DMS114 treated with DMSO at 0.1 percent for 48 hours (cell line): ENCODE results near the gene PCSK6.
"Not testable (repeated sequence)": the region's sequence is repeated elsewhere in the genome, so short reads cannot be mapped to it uniquely, and the experiment has no call there.

Experiments used
- DNase-seq: peaks from one replicate; lab custom pipeline; 2025; ENCODE audit not compliant: unreplicated experiment; lab: John Stamatoyannopoulos, UW

PCSK6 gene

DNA sequence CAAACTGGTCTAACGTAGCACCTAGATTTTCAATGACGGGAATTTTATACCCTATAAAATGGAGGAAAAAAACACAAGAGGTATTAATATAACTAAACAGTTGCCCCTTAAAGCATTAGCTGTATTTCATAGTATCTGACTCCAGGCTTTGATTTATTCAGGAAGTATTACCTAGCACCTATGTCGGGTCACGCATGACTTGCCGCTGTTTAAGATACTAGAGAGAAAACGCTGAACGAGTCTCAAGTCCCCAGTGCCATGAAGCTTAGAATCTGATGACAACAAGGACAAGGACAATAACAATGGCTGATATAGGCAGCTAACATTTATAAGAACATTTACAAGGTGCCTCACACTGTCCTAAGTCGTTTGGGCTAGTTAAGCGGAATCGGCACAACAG lies 196.4 kb downstream of the PCSK6 start:
- no peak for DNase-seq

DNA sequence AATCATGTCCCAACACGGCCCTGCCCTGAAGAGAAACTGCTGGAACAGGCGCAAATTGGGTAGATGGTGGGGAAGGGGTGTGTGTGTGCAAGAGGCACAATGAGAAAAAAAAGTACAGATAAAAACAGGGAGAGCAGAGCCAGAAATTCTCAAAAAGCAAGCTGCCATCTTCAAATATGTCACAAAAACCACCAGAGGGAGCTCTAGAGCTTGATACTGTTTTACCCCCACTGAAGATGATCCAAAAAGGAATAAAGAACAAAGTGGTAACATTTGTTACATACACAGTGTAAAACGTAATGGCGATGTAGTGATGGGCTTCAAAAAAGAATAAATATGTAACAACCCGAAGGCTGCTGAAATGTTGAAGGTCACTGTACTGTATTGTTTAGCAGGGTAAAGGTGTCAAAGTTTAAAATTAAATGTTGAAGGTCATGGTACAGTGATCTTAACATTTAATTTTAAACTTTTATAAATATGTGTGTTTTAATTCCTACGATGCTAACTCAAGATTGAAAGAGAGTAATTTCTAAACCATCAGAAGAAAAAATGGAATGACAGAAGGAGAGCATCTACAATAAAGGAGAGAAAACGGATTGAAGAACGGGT lies 200.5 kb downstream of the PCSK6 start:
- peak; percentile 57 for DNase-seq

DNA sequence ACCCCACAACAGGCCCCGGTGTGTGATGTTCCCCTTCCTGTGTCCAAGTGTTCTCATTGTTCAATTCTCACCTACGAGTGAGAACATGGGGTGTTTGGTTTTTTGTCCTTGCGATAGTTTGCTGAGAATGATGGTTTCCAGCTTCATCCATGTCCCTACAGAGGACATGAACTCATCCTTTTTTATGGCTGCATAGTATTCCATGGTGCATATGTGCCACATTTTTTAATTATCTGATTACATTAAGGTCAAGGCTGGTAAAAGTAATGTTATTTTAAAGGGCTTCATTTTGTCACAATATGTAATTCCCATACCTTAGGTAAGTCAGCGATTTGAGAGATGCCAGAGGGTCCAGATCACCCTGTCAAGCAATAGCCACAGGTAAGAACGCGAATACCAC lies 202.2 kb downstream of the PCSK6 start:
- DNase-seq, result not testable (repeated sequence)

DNA sequence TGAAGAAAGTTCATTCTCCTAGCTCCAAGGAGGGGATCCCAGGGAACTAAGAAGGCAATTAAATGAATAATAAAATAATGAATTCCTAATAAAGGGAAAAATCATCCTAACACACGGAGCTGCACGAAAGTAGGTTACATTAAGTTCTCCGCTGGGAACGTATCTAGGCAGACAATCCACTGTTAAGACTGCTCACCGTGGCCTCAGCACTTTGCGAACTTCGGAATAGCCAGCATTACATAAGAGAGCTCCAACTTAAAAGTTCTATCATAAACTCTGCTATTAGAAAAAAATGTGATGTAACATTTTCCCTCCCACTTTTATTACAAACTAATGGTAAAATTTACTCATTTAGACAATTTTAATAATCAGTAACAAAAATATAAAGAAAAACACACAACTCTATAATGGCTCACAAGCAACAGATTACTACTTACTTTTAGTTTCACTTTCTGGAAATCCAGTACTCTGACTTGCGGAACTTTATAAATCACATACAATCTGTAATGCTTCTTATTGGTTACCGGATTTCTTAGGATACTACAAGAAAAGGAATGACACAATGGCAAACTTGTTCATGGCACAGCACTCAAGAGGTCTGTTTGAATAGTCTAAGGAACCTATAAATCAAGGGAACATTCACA lies 202.9 kb downstream of the PCSK6 start:
- DNase-seq, result no peak

DNA sequence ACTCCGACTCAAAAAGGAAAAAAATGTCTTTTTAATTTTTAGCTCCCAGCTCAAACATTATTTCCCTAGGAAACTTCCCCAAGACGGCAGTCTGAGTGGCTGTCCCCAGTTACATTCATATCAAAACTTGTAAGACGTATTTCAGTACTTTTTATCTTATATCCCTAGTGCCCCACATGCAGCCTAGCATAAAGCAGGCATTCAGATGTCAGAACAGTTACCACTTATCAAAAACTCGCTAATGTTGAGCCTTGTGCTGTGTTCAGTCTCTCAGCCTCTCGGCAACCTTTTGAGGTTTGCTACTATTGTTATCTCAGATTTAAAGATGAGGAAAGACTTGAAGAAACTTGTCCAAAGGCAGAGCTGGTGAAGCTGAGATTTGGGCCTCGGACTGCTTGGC lies 205.6 kb downstream of the PCSK6 start:
- no peak for DNase-seq

DNA sequence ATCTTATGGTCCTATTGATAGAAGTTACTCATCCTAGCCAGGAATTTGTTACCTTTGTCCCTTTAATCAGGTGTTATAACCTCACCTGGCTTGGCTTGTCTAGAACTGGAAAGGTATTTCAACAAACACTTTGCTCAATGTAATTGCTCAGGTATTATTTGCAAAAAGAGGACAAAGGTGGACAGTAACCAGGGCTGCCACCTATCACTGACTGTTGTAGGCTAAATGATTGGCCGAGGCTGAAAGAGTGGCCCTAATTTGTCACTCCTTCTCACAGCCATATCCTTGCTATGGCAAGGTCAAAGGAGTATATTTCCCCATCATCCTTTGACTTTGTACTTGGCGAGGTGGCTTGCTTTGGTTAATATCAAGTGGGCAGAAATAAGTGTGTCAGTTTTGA lies 209.5 kb downstream of the PCSK6 start:
- DNase-seq, result no peak

DNA sequence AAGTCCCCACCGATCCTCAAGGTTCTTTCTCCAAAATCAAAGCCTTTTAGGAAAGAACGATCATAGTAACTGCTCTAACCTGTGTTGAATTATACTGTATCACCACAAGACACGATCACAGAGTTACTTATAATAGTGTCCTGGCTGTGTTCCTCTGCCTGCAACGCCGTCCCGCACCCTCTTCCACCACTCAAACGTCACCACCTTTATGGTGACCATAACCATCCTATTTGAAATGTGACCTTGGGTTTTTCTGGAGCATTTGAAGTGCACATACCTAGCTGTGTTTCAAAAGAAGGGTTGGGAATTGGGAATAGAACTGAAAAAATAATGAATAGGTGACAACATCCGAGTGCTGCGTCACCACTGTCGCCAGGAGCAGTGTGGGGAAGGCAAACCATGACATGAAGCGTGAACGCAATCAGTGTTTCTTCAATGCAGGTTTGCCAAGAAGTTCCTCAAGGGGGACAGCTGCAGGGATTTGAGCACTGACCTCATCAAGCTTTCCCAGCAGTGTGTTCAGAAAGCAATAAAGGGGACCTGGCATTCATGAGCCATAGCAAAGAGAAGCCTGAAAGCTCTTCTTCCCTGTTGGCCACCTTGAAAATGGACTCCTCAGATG lies 211.5 kb downstream of the PCSK6 start:
- no peak for DNase-seq

DNA sequence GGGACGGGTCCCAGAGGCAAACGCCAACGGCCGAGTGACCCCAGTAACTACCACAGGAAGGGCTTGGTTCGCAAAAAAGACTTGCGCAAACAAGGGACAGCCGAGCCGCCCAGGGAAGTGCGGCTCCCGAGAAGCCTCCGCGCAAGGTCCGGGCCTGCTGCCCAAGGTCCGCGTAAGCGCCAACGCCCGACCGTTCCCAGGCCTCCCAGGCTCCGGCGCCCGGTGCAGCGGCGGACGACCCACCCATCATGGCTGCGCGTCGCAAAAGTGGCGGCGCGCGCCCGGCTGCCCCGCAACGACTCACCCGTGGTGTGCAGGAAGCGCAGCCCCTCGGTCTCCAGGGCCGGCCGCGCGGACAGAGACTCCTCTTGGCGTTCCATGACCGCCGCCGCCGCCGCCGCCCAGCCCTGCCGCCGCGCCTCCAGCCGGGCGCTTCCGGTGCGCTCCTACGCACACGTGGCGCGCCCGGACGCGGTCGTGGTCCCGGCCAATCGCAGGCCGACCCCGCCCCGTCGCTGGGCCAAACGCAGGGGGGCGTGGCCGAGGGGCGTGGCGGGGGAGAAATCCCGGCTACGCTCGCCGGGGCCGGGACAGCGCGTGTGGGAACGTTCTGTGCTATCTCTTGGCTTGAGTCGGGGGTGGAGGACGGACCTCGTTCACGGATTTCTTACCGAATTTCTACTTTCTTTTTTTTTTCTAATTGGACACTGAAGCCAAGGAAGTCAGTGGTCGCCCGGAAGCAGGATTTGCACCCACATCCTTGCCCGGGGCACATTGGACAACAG lies 212.3 kb downstream of the PCSK6 start, which contains the start of gene SELENOS:
Gene SELENOS, minus strand, starts transcription at position 448 of the 785 bp plus-strand sequence. Its CDS starts 68 bp downstream, at position 380.
- peak; percentile 88 for DNase-seq

DNA sequence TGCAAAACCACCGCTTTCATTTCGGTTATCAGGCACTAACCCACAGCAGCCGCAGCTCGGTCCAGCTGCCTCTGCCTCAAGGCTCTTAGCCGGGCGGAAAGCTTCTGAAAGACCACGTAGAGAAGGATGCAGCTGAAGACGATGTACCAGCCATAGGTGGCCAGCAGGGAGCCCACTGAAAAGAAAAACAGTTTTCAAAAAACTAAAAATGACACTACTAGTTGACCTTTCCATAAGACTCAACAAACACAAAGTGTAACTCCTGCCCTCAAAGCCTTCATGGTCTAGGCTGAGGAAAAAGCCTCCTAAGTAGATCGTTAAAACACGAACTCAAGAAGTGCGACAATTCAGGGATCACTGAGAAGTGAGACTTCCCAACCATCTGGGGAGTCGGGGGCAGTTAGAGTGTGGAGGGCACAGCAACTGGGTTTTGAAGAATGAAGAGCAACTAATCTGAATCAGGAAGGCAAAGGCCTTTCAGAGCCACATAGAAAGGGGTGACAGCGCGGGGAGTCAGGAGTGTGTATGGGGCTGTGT lies 212.9 kb downstream of the PCSK6 start:
- peak; percentile 19 for DNase-seq

DNA sequence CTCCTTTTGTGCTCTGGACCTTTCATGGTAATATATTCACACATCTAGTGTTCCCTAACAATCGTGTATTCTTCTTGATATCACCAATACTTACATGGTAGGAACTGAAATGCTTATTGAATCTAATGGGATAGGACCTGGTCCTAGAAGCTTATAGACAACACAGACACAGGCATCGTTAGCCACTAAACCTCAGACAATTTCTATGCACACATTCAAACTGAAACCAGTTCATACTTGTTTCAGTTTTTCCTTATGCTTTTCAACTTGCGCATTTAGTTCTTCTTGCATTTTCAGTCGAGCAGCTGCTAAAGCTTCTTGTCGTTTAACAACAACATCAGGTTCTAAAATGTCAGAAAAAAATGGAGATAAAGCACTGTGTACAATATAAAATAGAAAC lies 214.5 kb downstream of the PCSK6 start:
- DNase-seq, result no peak

DNA sequence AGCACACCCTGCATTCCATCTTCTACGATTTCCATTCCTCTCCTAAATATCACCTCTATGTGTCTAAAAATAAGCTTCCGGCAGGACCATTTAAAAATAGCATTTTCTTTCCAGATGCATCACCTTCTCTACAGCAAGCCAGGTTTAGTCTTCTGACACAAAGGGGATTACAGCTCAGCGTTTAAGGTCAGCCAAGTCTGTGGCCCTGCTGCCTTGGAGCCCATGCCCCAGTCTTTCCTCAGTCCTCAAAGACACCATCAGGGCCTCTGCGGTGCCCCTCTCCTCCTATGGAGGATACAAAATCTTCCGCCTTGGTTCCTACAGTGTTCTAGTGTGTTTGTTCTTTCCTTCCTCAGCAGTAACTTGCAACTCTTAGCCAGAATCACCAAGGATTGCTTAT lies 216.0 kb downstream of the PCSK6 start:
- DNase-seq, result no peak

DNA sequence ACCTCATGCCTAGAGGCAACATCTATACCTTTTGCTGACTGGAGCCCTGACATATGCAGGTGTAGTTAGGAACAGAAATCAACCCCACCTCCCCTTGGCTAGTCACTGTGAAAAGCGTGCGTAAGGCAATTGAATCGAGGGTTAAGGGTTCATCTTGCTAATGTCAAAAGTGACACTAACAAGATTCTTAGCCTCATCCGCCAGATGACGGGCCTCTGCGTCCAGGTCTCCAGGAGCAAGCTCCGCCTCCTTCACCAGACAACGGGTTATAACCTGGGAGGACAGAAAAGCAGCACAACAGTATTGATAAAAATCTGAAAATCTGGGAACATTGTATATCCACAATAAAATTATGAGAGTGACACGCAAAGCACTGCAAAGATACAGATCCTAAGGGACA lies 216.9 kb downstream of the PCSK6 start:
- DNase-seq, result no peak

DNA sequence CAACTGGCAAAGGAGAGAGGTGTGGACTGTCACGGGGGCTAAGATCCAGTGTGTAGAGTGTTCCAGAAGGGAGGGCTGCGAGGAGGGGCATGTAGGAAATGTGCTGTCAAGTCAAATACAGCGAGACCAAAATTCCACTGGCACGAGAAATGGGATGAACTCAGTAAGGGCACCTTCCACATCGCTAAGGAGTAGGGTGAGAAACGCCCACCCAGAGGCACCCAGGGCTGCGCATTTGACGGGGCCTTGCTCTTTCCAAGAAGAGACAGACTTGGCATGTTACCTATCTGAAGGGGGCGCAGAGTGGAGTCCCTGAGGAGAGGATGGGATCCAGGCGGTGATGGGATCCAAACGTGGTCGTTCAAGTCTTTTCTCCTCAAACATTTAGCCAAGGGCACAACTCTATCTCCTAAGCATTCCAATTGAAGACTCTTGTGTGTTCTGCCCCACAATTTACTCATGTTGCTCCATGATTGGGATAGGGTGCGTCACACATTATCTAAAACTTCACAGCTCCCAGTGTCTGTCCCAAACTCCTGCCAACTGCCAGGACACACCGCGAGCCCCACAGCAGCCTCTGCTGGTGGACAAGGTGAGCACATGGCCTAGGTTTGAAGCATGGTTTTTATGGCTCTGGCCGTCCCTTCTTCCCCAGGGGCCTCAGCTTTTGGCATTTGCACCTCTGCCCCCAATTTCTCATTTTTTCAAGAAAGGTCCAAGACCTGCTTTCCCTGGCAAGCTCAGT lies 219.9 kb downstream of the PCSK6 start:
- DNase-seq, result no peak

DNA sequence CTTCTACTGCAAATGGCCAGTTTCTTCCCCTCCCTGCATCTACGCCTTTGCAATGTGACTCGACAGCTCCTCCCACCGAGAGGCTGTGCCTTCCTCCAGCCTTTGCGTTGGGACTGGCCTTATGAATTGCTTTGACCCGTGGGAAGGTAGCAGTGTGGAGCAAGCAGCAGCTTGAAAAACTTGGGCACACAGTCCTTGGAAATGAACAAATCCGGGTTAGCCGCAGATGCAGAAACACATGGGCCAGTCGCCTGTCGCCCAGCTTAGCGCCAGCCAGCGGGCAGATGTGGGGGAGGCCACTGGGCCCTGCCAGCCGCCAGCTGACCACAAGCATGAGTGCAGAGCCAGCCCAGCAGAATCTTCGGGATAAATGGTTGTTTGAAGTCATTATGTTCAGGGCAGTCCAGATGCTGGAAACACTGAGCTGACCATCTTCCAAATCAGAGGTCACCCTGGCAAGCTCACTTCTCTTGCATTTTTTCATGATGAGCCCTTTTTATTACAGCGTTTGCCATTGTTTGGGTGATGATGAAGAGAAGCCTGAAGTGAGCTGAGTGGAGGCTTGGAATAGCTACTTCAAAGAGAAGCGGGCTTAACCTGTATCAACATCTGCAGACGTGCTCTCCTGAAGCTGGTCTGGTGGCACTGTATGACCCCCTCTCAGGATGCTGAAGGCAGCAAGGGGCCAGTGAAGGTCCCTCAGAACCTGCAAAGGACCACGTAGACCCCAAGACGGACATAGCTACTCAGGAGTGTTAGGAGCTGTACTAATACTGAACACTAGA lies 222.0 kb downstream of the PCSK6 start:
- no peak for DNase-seq

DNA sequence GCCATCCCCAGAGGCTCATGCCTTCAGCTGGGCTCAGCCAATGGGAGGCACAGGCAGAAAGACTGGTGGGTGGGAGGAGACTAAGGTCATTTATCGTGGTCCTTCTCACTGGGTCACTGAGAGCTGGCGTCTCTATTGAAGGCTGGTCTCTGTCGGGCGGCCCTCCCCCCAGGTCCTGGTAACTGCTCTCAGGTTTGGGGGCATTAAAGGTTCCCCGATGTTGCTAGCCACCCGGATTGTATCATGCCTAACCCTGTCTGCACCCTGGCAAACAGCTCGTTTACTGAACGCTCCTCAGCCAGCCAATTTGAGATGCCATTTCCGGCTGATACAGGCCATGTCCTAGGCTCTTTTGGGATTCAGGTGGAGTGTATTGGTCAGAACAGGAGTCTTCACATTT lies 222.7 kb downstream of the PCSK6 start:
- DNase-seq, result no peak

DNA sequence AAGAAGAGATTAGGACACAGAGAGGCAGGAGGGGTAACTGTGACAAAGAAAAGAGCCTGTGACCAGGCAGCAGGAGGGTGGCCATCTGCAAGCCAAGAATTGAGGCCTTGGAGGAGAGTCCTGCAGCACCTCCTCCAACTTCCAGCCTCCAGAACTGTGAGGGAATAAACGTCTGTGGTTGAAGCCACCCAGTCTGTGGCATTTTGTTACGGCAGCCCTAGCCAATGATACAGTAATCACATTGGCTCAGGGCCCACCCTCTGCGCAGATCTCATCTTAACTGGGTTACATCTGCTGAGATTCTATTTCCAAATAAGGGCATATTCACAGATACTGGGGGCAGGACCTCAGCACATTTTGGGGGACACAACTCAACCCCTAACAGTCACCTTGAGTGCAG lies 223.5 kb downstream of the PCSK6 start:
- DNase-seq, result no peak

DNA sequence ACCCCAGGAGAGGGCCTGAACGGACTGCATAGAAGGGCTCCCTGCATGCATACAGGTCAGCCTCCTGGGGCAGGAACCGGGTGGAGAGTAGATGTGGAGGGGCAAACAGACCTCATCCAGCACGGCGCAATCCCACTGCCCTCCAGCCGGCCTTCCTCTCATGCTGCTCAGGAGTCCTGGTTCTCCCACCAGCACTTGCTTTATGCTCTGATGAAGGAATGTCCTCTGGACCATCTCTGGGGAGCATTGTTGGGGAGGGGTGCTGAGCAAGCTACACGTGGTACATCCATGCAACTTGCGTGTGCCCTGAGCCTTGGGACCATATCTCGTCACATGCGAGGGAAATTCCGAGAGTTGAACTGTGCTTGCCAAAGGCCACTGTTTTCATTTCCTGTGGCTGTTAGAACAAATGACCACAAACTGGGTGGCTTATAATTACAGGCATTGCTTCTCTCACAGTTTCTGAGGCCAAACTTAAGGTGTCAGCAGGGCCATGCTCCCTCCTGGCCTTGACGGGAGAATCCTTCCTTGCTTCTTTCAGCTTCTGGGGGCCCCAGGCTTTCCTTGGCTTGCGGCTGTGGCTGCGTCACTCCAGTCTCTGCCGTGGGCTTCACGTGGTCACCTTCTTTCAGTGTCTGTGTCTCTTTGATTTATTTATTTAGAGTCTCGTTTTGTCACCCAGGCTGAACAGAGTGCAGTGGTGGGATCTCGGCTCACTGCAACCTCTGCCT lies 224.4 kb downstream of the PCSK6 start:
- no peak for DNase-seq

DNA sequence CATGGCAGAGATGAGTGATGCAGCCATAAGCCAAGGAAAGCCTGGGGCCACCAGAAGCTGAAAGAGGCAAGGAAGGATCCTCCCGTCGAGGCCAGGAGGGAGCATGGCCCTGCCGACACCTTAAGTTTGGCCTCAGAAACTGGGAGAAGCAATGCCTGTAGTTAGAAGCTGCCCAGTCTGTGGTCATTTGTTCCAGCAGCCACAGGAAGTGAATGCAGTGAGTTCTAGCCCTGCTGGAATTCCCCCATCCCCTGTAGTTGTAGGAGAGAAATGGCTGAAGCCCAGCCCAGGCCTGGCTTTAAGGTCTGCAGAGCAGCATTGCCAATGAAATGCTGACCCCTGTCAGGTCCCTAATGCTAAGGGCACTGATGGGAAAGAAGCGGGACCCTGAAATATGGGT lies 225.5 kb downstream of the PCSK6 start:
- DNase-seq, result no peak

DNA sequence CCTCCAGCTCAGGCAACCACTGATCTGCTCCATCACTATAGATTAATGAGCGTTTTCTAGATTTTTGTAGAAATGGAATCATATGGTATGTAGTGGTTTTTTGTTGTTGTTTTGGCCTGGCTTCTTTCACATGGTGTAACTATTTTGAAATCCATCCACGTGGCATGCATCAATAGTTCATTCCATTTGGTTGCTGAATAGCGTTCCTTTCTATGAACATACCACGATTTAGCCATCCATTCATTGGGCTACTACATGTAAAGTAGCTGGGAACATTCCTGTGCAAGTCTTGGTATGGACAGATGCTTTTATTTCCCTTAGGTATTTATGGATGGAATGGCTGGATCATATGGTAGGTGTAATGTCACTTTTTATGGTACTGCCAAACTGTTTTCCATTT lies 227.0 kb downstream of the PCSK6 start:
- no peak for DNase-seq
